HG03097 (cell line): Measurements from ENCODE around the gene FFAR4.
"Not testable (repeated sequence)": the region's sequence is repeated elsewhere in the genome, so short reads cannot be mapped to it uniquely, and the experiment has no call there.

Experiments used
- ATAC-seq: cut with Tn5 transposase; IDR thresholded peaks from one replicate; pipeline ENCODE4 v1.9.1; 2021; ENCODE audit not compliant: unreplicated experiment, low FRiP score

The FFAR4 gene

DNA sequence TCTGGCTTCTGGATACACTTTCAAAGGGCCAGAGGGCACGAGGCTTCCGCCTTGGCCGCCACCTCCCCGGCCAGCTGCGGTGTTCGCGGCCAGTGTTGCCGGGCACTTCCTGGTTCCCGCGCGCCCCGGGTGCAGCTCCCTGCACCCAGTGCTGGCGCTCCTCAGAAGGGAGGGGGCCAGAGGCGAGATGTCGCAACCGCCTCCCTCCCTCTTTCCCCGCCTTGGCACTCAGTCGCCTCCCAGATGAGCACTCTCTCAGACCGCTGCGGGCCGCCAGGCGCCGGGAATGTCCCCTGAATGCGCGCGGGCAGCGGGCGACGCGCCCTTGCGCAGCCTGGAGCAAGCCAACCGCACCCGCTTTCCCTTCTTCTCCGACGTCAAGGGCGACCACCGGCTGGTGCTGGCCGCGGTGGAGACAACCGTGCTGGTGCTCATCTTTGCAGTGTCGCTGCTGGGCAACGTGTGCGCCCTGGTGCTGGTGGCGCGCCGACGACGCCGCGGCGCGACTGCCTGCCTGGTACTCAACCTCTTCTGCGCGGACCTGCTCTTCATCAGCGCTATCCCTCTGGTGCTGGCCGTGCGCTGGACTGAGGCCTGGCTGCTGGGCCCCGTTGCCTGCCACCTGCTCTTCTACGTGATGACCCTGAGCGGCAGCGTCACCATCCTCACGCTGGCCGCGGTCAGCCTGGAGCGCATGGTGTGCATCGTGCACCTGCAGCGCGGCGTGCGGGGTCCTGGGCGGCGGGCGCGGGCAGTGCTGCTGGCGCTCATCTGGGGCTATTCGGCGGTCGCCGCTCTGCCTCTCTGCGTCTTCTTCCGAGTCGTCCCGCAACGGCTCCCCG lies at the start of gene FFAR4:
FFAR4 (plus strand) TSS at position 231 of the 842 bp plus-strand sequence; CDS start at position 287, 56 bp downstream.
- ATAC-seq = no peak

DNA sequence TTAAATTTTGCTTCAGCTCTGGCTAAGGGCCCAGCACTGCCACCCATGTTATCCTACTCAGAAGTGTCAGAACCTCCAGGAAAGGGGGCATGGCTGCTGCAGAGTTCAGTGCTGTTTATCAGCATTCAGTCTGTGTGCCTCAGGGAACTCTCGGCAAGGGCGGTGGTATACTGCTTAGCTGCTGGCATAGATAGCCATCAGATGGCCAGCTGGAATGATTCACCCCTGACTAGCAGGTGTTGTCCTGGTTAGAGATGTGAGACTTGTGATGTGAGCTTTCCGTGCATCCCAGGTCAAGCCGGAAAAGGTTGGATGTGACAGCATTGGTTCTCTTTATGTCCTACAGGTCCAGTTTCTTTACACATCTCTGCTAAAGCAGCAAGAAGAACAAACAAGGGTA lies 47.9 kb upstream of the FFAR4 start:
- no peak for ATAC-seq

DNA sequence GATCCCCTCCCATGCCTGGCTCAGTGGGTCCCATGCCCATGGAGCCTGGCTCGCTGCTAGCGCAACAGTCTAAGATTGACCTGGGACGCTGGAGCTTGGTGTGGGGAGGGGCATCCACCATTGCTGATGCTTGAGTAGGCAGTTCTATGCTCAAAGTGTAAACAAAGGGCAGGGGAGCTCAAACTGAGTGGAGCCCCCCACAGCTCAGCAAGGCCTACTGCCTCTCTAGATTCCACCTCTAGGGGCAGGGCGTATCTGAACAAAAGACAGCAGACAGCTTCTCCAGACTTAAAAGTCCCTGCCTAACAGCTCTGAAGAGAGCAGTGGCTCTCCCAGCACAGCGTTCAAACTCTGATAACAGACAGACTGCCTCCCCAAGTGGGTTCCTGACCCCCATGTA lies 31.2 kb upstream of the FFAR4 start:
- no peak for ATAC-seq

DNA sequence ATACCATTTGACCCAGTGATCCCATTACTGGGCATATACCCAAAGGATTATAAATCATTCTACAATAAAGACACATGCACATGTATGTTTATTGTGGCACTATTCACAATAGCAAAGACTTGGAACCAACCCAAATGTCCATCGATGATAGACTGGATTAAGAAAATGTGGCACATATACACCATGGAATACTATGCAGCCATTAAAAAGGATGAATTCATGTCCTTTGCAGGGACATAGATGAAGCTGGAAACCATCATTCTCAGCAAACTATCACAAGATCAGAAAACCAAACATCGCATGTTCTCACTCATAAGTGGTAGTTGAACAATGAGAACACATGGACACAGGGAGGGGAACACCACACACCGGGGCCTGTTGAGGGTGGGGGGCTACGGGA lies 25.6 kb upstream of the FFAR4 start:
- not testable (repeated sequence) for ATAC-seq

DNA sequence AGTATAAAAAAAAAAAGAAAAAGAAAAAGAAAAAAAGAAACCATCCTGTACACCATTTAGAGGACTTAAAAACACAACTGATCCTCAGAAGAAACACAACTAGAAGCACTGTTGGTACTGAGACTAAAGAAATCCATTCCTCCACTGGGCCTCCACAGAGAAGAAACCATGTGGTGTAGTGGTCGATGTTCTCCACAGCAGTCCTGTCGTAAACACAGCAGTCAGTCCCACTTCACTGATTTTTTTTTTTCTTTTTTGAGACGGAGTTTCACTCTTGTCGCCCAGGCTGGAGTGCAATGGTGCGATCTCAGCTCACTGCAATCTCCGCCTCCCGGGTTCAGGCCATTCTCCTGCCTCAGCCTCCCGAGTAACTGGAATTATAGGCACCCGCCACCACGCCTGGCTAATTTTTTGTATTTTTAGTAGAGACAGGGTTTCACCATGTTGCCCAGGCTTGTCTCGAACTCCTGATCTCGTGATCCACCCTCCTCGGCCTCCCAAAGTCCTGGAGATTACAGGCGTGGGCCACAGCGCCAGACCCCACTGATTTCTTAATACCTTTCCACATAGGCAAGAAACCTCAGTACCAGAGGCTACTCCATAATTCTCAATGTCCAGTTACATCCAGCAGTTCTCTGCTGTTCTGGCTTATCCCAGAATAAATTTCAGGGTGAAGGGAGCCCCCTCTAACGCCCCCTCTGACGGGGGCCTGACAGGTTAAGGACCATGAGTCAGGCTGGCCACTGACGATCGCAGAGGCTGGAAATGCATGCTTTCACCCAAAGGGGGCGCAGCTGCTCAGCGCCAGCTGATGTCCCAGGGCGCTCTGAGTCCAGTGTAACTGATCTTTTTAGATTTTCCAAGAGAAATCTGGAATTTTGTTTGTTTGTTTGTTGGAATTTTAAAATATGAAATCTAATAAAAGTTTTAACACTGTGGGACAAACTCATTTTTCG lies 24.8 kb upstream of the FFAR4 start:
- ATAC-seq = no peak

DNA sequence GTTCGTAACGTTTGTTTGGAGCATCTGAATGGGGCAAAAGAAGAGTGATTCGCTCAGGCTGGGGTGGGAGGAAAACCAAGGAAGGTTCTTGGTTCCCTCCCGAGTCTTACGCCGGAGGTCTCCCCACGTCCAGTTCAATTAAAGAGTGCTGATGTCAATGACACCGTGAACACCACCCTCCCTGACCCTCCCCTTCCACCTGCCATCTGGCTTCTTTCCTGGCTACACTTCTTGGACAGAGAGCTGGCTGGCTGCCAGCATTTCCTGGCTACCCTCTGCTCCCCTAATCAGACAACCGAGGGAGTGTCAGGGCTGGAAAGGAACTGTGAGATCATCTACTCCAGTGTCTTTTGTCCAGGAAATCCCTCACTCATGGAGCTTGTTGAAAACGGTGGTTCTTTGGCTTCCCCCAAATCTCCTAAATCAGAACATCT lies 24.1 kb upstream of the FFAR4 start:
- no peak for ATAC-seq

DNA sequence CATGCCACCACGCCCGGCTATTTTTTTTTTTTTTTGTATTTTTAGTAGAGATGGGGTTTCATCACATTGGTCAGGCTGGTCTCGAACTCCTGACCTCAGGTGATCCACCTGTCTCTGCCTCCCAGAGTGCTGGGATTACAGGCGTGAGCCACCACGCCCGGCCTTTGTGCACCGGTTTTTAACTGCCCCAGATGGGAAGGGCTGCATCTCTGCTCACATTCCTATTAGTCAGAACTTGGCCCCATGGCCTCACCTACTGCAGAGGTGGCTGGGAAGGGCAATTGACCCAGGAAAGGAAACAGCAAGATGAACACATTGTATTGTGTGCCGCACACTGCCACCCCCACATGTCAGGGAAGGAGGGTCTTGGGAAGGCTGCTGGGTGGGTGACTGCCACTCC lies 19.5 kb upstream of the FFAR4 start:
- not testable (repeated sequence) for ATAC-seq

DNA sequence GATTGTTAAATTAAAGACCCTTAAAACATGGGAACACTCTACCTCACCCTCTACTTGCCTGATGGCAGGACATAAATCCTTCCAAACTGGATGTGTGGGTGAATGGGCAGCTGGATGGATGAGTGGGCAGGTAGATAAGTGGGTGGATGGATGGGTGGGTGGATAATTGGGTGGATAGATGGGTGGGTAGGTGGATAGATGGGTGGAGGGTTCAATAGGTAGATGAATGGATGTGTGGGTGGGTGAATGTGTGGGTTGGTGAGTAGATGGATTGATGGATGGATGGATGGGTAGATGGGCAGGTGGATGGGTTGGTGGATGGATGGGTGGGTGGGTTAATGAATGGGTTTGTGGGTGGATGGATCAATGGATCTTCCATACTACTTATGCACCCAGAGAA lies 18.9 kb upstream of the FFAR4 start:
- no peak for ATAC-seq

DNA sequence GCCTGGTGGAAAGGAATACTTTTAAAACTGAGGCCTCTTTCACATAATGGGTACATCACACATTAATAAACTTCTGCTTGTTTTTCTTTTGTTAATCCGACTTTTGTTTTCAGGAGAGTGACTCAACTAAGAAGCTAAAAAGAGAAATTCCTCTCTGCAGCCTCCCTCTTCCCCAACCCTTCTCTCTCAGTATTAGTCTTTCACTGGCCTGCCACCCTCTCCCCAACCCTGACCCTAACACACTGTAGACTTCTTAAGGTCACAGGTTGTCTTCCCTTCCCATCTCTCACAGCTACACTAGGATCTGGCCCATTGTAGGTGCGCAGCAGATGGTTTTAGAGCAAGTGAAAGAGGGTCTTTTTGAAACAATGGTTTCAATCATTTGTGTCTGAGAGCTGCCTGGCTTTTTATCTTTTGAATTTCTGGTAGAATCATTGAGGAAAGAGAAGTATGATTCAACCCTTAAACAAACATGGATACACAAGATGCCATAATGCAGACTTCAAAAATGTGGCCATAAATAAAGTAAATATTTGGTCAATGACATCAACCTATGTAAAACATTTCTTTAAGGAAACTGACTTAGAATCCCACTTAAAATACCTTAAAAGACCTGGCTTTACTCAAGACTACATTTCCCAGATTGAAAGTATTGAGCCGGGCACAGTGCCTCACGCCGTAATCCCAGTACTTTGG lies 17.9 kb upstream of the FFAR4 start:
- ATAC-seq = no peak

DNA sequence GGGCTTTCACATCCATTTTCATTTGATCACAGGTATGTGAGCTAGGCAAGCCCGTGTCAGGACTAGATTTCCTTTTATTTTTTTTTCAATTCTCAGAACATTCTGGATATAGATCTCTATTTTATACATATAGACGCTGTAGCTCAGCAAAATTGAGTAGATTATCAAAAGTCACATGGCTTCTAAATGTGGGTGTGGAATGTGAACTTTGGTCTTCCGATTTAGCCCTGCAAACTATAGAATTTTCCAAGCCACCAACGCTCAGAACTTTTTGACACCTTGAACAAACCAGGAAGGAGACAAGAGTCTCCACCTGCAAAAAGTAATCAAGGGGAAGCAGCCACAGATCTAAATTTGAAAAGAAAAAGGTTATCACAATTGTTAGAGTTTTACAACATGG lies 15.9 kb upstream of the FFAR4 start:
- ATAC-seq = no peak

DNA sequence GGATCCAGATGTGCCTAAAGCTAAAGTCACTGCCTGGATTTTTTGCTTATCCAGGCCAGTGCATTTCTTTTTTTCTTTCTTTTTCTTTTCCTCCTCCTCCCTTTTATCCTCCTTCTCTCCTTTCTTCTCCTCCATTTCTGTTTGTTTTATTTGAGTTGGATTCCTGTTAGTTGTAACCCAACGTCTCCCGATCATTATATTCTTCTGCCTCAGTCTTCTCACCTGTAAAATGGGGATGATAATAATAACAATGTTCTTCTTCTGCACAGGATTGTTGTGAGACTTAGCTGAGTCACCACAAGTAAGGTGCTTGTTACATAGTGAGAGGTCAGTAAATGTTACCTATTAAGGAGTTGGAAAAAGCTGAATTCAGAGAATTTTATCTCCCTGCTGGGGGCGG lies 13.7 kb upstream of the FFAR4 start:
- ATAC-seq = no peak

DNA sequence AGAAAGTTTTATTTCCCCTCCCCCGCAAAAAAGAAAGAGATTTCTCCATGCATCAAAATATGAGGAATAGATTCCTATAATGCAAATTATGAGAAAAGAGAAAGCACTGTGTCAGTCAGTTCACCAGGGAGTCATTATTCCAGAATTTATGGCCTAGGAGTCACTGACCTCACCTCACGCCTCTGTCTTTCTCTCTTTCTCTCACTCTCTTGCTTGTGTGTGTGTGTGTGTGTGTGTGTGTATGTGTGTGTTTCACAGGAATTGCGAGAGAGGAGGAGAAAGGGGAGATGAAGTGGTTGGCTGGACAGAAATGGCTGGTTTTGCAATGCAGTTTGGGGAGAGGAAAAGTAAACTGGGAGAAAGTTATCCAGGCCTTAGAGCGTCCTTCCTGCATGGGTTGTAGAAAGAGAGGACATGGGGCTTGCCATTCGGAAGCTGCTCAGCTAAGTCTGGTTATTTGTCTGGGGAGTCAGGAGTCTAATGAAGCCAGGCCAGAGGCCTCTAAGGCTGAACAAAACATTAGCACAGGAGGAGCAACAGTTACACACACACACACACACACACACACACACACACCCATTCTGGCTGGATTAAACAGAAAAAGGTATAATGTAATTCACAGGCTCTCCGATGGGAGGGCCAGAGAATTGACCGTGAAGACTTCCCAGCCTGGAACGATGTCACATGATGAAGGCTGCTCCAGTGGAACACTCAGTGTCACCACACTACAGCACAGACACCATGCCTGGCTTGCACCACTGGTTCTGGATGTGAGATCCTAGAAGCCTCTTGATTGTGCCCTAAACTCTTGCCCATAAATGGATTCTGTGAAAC lies 12.8 kb upstream of the FFAR4 start:
- no peak for ATAC-seq

DNA sequence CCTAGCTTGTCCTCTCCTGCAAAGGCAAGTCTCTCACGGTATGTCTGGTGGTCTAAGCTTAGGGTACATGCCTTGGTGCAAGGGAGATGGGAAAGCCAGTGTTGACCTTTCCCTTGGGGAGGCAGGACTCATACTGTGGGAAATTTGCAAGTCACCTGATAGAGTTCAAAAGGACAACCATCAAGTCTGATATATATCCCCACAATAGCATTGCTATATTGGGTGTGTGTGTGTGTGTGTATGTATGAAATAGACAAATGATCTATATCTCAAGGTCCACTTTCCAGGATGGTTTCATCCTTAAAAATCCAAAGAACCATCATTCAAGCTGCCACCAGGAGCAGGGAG lies 12.2 kb upstream of the FFAR4 start:
- ATAC-seq = no peak

DNA sequence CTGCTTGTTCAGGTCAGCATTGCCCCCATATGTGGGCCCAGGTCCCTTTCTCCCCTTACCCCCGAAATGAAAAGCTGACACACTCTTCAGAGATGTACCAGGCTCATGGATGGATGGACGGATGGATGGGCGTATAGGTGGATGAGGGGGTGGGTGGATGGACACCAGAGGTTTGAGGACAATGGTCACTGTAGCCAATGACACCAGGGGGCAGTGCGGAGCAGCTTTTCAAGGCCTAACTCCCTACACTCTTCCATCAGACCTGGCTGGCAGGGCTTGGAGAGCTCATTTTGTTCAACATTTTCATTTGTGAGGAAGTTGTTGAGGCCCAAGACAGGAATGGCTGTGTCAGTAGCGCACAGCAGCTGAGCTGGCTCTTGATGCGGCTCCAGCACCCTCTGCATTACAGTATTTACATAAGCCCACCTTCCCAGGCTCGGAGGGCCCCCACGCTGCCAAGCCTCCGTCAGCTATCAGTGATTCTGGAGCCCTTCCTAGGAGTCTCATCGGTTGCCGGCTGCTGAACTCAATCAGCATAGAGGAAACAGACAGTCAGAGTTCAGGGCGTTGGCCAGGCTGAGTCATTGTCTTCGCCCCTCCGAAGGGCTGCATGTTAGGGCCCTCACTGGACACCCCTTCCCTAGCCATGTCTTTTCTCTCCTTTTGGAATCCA lies 11.6 kb upstream of the FFAR4 start:
- ATAC-seq = no peak

DNA sequence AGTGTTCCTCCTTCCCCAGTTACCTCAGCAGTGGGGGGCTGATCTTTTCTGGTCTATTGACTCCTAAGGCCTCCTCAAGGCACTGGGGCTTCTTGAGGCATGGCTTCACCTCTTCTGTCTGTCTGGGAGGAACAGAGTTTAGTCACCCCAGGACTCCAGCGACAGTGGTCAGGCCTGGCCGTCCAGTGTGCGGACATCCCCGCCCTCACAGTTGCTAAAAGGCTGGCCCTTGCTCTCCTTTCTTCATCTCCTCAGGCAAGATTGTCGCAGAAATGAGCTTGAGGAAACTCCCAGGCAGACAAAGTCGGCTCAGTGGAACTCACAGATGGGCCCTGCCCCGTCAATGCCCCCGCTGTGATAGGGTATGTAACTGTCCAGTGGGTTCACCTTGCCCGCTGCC lies 7.0 kb upstream of the FFAR4 start:
- ATAC-seq = no peak

DNA sequence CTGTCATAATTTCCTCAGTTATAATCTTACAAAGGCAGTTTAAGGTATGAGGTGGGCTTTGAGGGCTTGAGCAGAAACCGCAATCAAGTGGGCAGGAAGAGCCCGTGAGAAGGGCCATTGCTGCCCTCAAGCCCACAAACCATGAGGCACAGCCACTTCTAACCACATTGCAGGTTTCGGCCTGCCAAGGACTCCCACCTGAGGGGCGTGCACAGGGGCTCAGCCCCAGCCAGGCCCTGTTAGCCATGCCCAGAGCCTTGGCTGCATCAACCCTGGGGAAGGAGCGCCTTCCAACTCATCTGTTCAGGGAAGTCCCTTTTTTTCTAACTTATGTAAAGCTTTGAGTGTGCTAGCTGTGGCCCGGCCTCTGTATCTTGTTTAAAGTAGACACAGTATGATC lies 5.9 kb upstream of the FFAR4 start:
- no peak for ATAC-seq

DNA sequence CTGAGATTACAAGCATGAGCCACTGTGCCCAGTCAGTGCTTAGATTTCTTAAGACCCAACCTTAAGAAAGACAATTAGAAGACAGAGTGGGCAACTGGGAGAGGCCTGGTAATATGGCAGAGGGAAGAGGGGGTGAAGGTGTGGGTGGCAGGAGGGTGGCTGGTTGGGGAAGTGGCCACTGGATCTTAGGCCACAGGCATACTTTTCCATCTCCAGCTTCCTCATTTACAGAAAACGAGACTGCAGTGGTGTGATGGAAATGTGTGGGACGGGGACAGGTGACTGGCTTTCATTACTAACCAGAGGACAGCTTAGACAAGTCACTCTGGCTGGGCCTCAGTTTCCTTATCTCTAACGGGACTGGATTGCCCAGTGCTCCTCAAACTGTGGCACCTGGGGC lies 1.0 kb upstream of the FFAR4 start:
- ATAC-seq = no peak

DNA sequence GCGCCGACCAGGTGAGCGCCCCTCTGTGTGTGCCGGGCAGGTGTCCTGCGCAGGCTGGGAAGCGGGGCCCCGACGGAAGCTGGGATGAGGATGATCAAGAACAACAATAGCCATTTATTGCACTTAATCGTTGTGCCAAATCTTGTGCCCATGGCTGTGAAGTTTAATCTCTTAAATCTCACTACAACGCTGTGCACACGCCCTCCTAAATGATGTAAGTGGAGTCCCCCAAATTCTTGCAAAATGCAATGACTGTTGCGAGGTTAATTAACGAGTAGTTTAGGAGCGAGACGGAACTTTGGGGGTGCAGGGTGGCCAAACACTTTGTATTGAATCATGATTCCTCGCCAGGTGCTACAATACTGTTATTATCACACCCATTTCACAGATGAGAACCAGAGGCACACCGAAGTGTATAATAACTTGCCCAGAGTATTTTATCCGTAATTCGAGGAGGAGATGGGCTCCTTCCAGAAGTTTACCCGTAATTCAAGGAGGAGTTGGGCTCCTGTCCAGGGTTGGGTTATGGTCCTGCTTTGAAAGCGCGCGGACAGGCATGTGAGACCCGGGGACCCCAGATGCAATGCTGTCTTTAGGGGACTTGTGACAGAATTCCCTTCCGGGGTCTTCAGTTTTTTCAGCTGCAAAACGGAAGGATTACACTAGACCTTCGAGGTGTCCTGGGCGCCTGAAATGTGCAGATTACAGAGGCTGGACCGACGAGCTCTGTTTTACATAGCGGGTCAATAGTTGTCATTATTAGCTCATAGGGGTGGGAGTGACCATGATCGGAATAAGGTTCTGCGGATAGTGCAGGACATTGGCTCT lies 1.0 kb downstream of the FFAR4 start:
- no peak for ATAC-seq

DNA sequence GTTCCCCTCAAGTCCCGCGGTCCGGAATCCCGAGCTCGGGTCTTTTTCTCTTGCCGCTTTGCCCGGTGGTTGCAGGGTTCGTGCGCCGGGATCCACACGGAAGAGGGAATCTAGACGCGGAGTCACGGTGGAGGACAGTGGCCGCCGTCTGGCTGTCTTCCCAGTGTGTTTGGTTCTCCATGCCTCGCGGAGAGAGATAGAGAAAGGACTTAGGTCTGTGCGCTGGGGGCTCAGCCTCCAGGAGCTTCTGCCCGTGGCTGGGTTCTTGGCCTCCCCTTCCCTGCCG lies 1.6 kb downstream of the FFAR4 start:
- ATAC-seq = no peak
